ENCODE data around the gene MSANTD1.
A peak's percentile ranks its signal among the peaks of the same experiment; 100 is the strongest.

Gene MSANTD1

GRCh38 chr4:3248811-3249661, at the start of gene MSANTD1:
Gene MSANTD1, plus strand, starts transcription at chr4:3249159. Its CDS starts 64 bp downstream, at chr4:3249223.
- ATAC-seq = no peak

GRCh38 chr4:3199653-3200422, 49.1 kb upstream of the MSANTD1 start:
- no peak for ATAC-seq

- no peak for ATAC-seq
These were observed 48.4 kb upstream of the MSANTD1 start for GRCh38 chr4:3200423-3201090.

- peak; percentile 85 to 86 for ATAC-seq
These were observed 46.9 kb upstream of the MSANTD1 start for GRCh38 chr4:3201718-3202702.

- ATAC-seq = peak; percentile 55 to 57
These were observed 45.8 kb upstream of the MSANTD1 start for GRCh38 chr4:3202836-3203820.

- no peak for ATAC-seq
These were observed 45.0 kb upstream of the MSANTD1 start for GRCh38 chr4:3203971-3204431.

- no peak for ATAC-seq
These were observed 43.0 kb upstream of the MSANTD1 start for GRCh38 chr4:3205995-3206394.

GRCh38 chr4:3206439-3207100, 42.4 kb upstream of the MSANTD1 start:
- ATAC-seq = no peak

GRCh38 chr4:3207531-3208037, 41.4 kb upstream of the MSANTD1 start:
- ATAC-seq = no peak

- no peak for ATAC-seq
These were observed 40.1 kb upstream of the MSANTD1 start for GRCh38 chr4:3208826-3209225.

- ATAC-seq = no peak
These were observed 39.2 kb upstream of the MSANTD1 start for GRCh38 chr4:3209551-3210325.

- no peak for ATAC-seq
These were observed 38.5 kb upstream of the MSANTD1 start for GRCh38 chr4:3210467-3210866.

- ATAC-seq = no peak
These were observed 37.1 kb upstream of the MSANTD1 start for GRCh38 chr4:3211866-3212265.

GRCh38 chr4:3212391-3213105, 36.4 kb upstream of the MSANTD1 start:
- no peak for ATAC-seq

GRCh38 chr4:3213106-3213425, 35.9 kb upstream of the MSANTD1 start:
- no peak for ATAC-seq

GRCh38 chr4:3213661-3214250, 35.2 kb upstream of the MSANTD1 start:
- no peak for ATAC-seq

- ATAC-seq = no peak
These were observed 33.7 kb upstream of the MSANTD1 start for GRCh38 chr4:3215256-3215655.

GRCh38 chr4:3215733-3216132, 33.2 kb upstream of the MSANTD1 start:
- ATAC-seq = no peak

Measured in activated CD4-positive, CD25-positive, alpha-beta regulatory T cell treated with anti-CD3 and anti-CD28 coated beads, Interleukin-2, amount 50 U/mL, for 24 hours (primary cell).